Parathyroid adenoma (tissue), 2 donors: ENCODE measurements around the gene ECD.

Source experiments
- H2AFZ ChIP-seq: fragments of 300-600 bp; sonication (generic); one replicate; pipeline ENCODE4 v1.7.0; 2017; ENCODE audit warnings: antibody characterized with exemption, mild to moderate bottlenecking
- H3K27ac ChIP-seq: fragments of 300-600 bp; sonication (generic); one replicate; pipeline ENCODE4 v1.7.0; 2017
- H3K27me3 ChIP-seq: fragments of 300-600 bp; sonication (generic); one replicate; pipeline ENCODE4 v1.7.0; 2017; ENCODE audit warnings: low read length; ENCODE audit not compliant: control insufficient read depth, insufficient read depth
- H3K36me3 ChIP-seq: fragments of 300-600 bp; sonication (generic); one replicate; pipeline ENCODE4 v1.7.0; 2017; ENCODE audit warnings: low read length; ENCODE audit not compliant: control insufficient read depth, insufficient read depth
- H3K4me1 ChIP-seq: fragments of 300-600 bp; sonication (generic); one replicate; pipeline ENCODE4 v1.7.0; 2017; ENCODE audit warnings: control low read depth
- H3K4me2 ChIP-seq: fragments of 300-600 bp; sonication (generic); one replicate; pipeline ENCODE4 v1.7.0; 2017; ENCODE audit warnings: low read length
- H3K4me3 ChIP-seq: fragments of 300-600 bp; sonication (generic); one replicate; pipeline ENCODE4 v1.7.0; 2017; ENCODE audit warnings: low read depth, low read length
- H3K79me2 ChIP-seq: fragments of 300-600 bp; sonication (generic); one replicate; pipeline ENCODE4 v1.7.0; 2017; ENCODE audit warnings: control low read depth
- H3K9ac ChIP-seq: fragments of 300-600 bp; sonication (generic); one replicate; pipeline ENCODE4 v1.7.0; 2017; ENCODE audit warnings: mild to moderate bottlenecking
- H3K9me3 ChIP-seq: fragments of 300-600 bp; sonication (generic); one replicate; pipeline ENCODE4 v1.7.0; 2017; ENCODE audit warnings: low read length; ENCODE audit not compliant: control insufficient read depth
- CTCF ChIP-seq: fragments of 300-600 bp; sonication (generic); IDR thresholded peaks from one replicate; pipeline ENCODE4 v1.7.0; 2017; ENCODE audit warnings: antibody characterized with exemption, mild to moderate bottlenecking
- donor health status: primary hyperparathyroidism.

The ECD gene

GRCh38 chr10:73096449-73097304 is 71.1 kb downstream of the ECD start, which contains the start of gene P4HA1:
P4HA1 (minus strand) TSS chr10:73096866; CDS start chr10:73074883, 21,983 bp downstream.
- peak within 1 kb of the TSS; percentile 11 for H3K9ac ChIP-seq
- H3K4me1 ChIP-seq: no peaks in the 10 kb centered on the region
- H3K36me3 ChIP-seq: no peaks in the 10 kb centered on the region
- peak within 1 kb of the TSS; percentile 70 for H2AFZ ChIP-seq
- peak within 1 kb of the TSS; percentile 77 for H3K4me3 ChIP-seq
- peak within 1 kb of the TSS; percentile 66 for H3K27ac ChIP-seq
- no peaks in the 10 kb centered on the region for H3K27me3 ChIP-seq
- peaks cover 5% of the 10 kb centered on the region for H3K79me2 ChIP-seq
- peak; percentile 86 for TF ChIP-seq CTCF
- peak within 1 kb of the TSS; percentile 83 for H3K4me2 ChIP-seq
- no peaks in the 10 kb centered on the region for H3K9me3 ChIP-seq

- Histone ChIP-seq H3K36me3 (no peaks in the 10 kb centered on the region), H3K9me3 (no peaks in the 10 kb centered on the region), H3K9ac (peak overlapping the region; percentile 11), H3K79me2 (peaks cover 5% of the 10 kb centered on the region), H3K4me1 (no peaks in the 10 kb centered on the region), H3K4me3 (peak overlapping the region; percentile 77), H3K4me2 (peak overlapping the region; percentile 83), H3K27ac (peak overlapping the region; percentile 66), H2AFZ (peak overlapping the region; percentile 70), H3K27me3 (no peaks in the 10 kb centered on the region)
- TF ChIP-seq CTCF: no peak
These were observed 71.8 kb downstream of the ECD start for GRCh38 chr10:73096041-73096448.

- Histone ChIP-seq H3K4me3 (peak overlapping the region; percentile 77), H3K27me3 (no peaks in the 10 kb centered on the region), H3K9ac (no peak overlapping the region)
These were observed 72.3 kb downstream of the ECD start for GRCh38 chr10:73095481-73096021.

GRCh38 chr10:73094986-73095480 is 72.8 kb downstream of the ECD start:
- peak overlapping the region; percentile 70 for H2AFZ ChIP-seq
- H3K27me3 ChIP-seq: no peaks in the 10 kb centered on the region
- no peaks in the 10 kb centered on the region for H3K9me3 ChIP-seq
- H3K36me3 ChIP-seq: no peaks in the 10 kb centered on the region
- no peaks in the 10 kb centered on the region for H3K4me1 ChIP-seq
- no peak overlapping the region for H3K9ac ChIP-seq
- H3K4me2 ChIP-seq: peak overlapping the region; percentile 83
- TF ChIP-seq CTCF: no peak
- no peak overlapping the region for H3K27ac ChIP-seq
- H3K4me3 ChIP-seq: peak overlapping the region; percentile 77
- peaks cover 2% of the 10 kb centered on the region for H3K79me2 ChIP-seq

More at GRCh38 chr10:73095481-73096021, 72.3 kb downstream of the ECD start:
- Histone ChIP-seq H3K27ac (peak overlapping the region; percentile 66), H3K4me1 (no peaks in the 10 kb centered on the region), H2AFZ (peak overlapping the region; percentile 70), H3K4me2 (peak overlapping the region; percentile 83), H3K36me3 (no peaks in the 10 kb centered on the region), H3K79me2 (peaks cover 2% of the 10 kb centered on the region), H3K9me3 (no peaks in the 10 kb centered on the region)
- TF ChIP-seq CTCF: no peak
